HepG2 (cell line): ENCODE results near the gene KIF1B. TPM values are rescaled to one million over a fixed set of nuclear protein-coding genes. Genes with fewer than 3 reads are reported as not detected.

Experiments used
- HIC2 ChIP-seq: sonication (generic); formaldehyde crosslinking; IDR thresholded peaks from 2 replicates; pipeline ENCODE4 v1.9.0; 2022; ENCODE audit warnings: low read depth, missing genetic modification reagents
- SOX13 ChIP-seq, 3 experiments: fragments of 450-650 bp in 1 of 3; sonication (generic) in 1 of 3; formaldehyde crosslinking in 1 of 3; IDR thresholded peaks in 2 of 3; conservative IDR thresholded peaks in 1 of 3; 2 replicates each; pipeline versions ENCODE4 v1.5.0 to v1.6.1; 2016 to 2020; ENCODE audit warnings: antibody characterized with exemption in 1 of 3, mild to moderate bottlenecking in 1 of 3, missing compliant biosample characterization in 1 of 3, missing genetic modification reagents in 1 of 3, moderate library complexity in 1 of 3
- SP140L ChIP-seq: sonication (generic); formaldehyde crosslinking; IDR thresholded peaks from 2 replicates; pipeline ENCODE4 v1.4.0; 2020; ENCODE audit warnings: missing genetic modification reagents, borderline replicate concordance
- ZBED4 ChIP-seq: sonication (generic); formaldehyde crosslinking; IDR thresholded peaks from 2 replicates; pipeline ENCODE4 v1.4.0; 2020; ENCODE audit warnings: missing genetic modification reagents, borderline replicate concordance
- polyA plus RNA-seq, 8 experiments: library from polyadenylated mRNA; depleted of rRNA in 3 of 8; stranded (reverse) in 7 of 8; unstranded in 1 of 8; fragments of >200 nt; fragmentation: Illumina TruSeq in 4 of 8; extraction: Trizol in 4 of 8; gene quantifications; 2 replicates each; pipeline versions ENCODE4 v1.2.1 to v1.2.3, GENCODE V29; 2011 to 2016; ENCODE audit warnings: low read depth in 4 of 8, missing spikeins in 1 of 8, mixed read lengths in 1 of 8; ENCODE audit not compliant: insufficient read depth in 1 of 8
- total RNA-seq, 5 experiments: library from RNA; depleted of rRNA; stranded (reverse); fragments of >200 nt; fragmentation: Illumina TruSeq; extraction: Trizol; gene quantifications; 2 replicates each; pipeline ENCODE4 v1.2.3, GENCODE V29; 2016; ENCODE audit warnings: low read depth in 1 of 5

KIF1B gene
- total and polyA plus RNA-seq, 2 of the 13 experiments (the other 11 are each of a cell fraction or from before 2014, with no cell fraction given), result 26.7 to 32.5 TPM

- no peak for TF ChIP-seq ZBED4
- no peak for TF ChIP-seq SOX13 (IDR thresholded peaks at IDR 0.05)
- TF ChIP-seq SOX13 (CRISPR knock-in tag; conservative IDR thresholded peaks at IDR 0.05 in 1 of 2, IDR thresholded peaks at IDR 0.05 in 1 of 2), result 0 out of 4 replicates have a peak, but pooled peaks of 1 of the 2 experiments have one; percentile 23
- TF ChIP-seq SP140L (CRISPR knock-in tag), result no peak
- TF ChIP-seq HIC2 (CRISPR knock-in tag), result 0 out of 2 replicates have a peak, but pooled peaks have one; percentile 50
These were observed 187.9 kb downstream of the KIF1B start (continued) for GRCh38 chr1:10398278-10398733.
